HepG2 (cell line): ENCODE results near the gene C10orf143. TPM values are rescaled to one million over a fixed set of nuclear protein-coding genes. Genes with fewer than 3 reads are reported as not detected.

ENCODE experiments used
- AKAP8 ChIP-seq: sonication (generic); formaldehyde crosslinking; IDR thresholded peaks from 2 replicates; pipeline ENCODE4 v1.5.1; 2020; ENCODE audit warnings: mild to moderate bottlenecking, missing genetic modification reagents
- KLF6 ChIP-seq: IDR thresholded peaks from 2 replicates; pipeline ENCODE4 v1.8.0; 2016; ENCODE audit warnings: missing biosample characterization, missing genetic modification reagents
- MAFF ChIP-seq: IDR thresholded peaks from 2 replicates; pipeline ENCODE4 v1.6.1; 2011; ENCODE audit warnings: low read depth, low read length, improper control_type of control experiment
- NAIF1 ChIP-seq: sonication (generic); formaldehyde crosslinking; IDR thresholded peaks from 2 replicates; pipeline ENCODE4 v1.5.0; 2020; ENCODE audit warnings: mild to moderate bottlenecking, missing genetic modification reagents, borderline replicate concordance
- RCOR2 ChIP-seq: IDR thresholded peaks from 2 replicates; pipeline ENCODE4 v1.6.1; 2016; ENCODE audit warnings: missing biosample characterization, missing genetic modification reagents
- SRSF9 ChIP-seq: fragments of 200-400 bp; formaldehyde crosslinking; IDR thresholded peaks from 2 replicates; pipeline ENCODE4 v1.6.1; 2018; ENCODE audit warnings: borderline replicate concordance, mild to moderate bottlenecking, low read depth, low read length; ENCODE audit not compliant: insufficient read depth, poor library complexity, severe bottlenecking
- ZBTB1 ChIP-seq: sonication (generic); formaldehyde crosslinking; IDR thresholded peaks from 2 replicates; pipeline ENCODE4 v1.4.0; 2020; ENCODE audit warnings: missing genetic modification reagents, borderline replicate concordance
- ZBTB26 ChIP-seq: IDR thresholded peaks from 2 replicates; pipeline ENCODE4 v1.6.1; 2016; ENCODE audit warnings: missing compliant biosample characterization, missing genetic modification reagents, borderline replicate concordance
- ZMYM3 ChIP-seq: sonication (generic); formaldehyde crosslinking; IDR thresholded peaks from 2 replicates; pipeline ENCODE4 v1.5.1; 2020; ENCODE audit warnings: mild to moderate bottlenecking, missing genetic modification reagents
- ZNF121 ChIP-seq: sonication (generic); formaldehyde crosslinking; IDR thresholded peaks from 2 replicates; pipeline ENCODE4 v1.5.0; 2020; ENCODE audit warnings: mild to moderate bottlenecking, missing genetic modification reagents
- ZNF205 ChIP-seq: IDR thresholded peaks from 2 replicates; pipeline ENCODE4 v1.6.1; 2018; ENCODE audit warnings: missing biosample characterization, missing genetic modification reagents
- ZNF670 ChIP-seq: sonication (generic); formaldehyde crosslinking; IDR thresholded peaks from 2 replicates; pipeline ENCODE4 v1.8.0; 2022; ENCODE audit warnings: mild to moderate bottlenecking, missing genetic modification reagents, borderline replicate concordance
- ZNF704 ChIP-seq: sonication (generic); formaldehyde crosslinking; IDR thresholded peaks from 2 replicates; pipeline ENCODE4 v1.8.1; 2023; ENCODE audit warnings: mild to moderate bottlenecking, inconsistent platforms, moderate library complexity, missing genetic modification reagents, borderline replicate concordance
- polyA plus RNA-seq, 8 experiments: library from polyadenylated mRNA; depleted of rRNA in 3 of 8; stranded (reverse) in 7 of 8; unstranded in 1 of 8; fragments of >200 nt; fragmentation: Illumina TruSeq in 4 of 8; extraction: Trizol in 4 of 8; gene quantifications; 2 replicates each; pipeline versions ENCODE4 v1.2.1 to v1.2.3, GENCODE V29; 2011 to 2016; ENCODE audit warnings: low read depth in 4 of 8, missing spikeins in 1 of 8, mixed read lengths in 1 of 8; ENCODE audit not compliant: insufficient read depth in 1 of 8
- total RNA-seq, 5 experiments: library from RNA; depleted of rRNA; stranded (reverse); fragments of >200 nt; fragmentation: Illumina TruSeq; extraction: Trizol; gene quantifications; 2 replicates each; pipeline ENCODE4 v1.2.3, GENCODE V29; 2016; ENCODE audit warnings: low read depth in 1 of 5
- TF ChIP-seq, protein P1 (sequence below): sonication (generic); formaldehyde crosslinking; IDR thresholded peaks from 2 replicates; pipeline ENCODE4 v1.5.0; 2020; ENCODE audit warnings: mild to moderate bottlenecking, missing genetic modification reagents
- TF ChIP-seq, protein P2 (sequence below): sonication (generic); formaldehyde crosslinking; IDR thresholded peaks from 2 replicates; pipeline ENCODE4 v1.5.1; 2020; ENCODE audit warnings: mild to moderate bottlenecking, missing genetic modification reagents, borderline replicate concordance
- TF ChIP-seq, protein P3 (sequence below): sonication (generic); formaldehyde crosslinking; IDR thresholded peaks from 2 replicates; pipeline ENCODE4 v1.4.0; 2020; ENCODE audit warnings: mild to moderate bottlenecking, missing genetic modification reagents

The C10orf143 gene
- total and polyA plus RNA-seq, 2 of the 13 experiments (the other 11 are each of a cell fraction or from before 2014, with no cell fraction given) = 0.21 to 0.91 TPM

DNA sequence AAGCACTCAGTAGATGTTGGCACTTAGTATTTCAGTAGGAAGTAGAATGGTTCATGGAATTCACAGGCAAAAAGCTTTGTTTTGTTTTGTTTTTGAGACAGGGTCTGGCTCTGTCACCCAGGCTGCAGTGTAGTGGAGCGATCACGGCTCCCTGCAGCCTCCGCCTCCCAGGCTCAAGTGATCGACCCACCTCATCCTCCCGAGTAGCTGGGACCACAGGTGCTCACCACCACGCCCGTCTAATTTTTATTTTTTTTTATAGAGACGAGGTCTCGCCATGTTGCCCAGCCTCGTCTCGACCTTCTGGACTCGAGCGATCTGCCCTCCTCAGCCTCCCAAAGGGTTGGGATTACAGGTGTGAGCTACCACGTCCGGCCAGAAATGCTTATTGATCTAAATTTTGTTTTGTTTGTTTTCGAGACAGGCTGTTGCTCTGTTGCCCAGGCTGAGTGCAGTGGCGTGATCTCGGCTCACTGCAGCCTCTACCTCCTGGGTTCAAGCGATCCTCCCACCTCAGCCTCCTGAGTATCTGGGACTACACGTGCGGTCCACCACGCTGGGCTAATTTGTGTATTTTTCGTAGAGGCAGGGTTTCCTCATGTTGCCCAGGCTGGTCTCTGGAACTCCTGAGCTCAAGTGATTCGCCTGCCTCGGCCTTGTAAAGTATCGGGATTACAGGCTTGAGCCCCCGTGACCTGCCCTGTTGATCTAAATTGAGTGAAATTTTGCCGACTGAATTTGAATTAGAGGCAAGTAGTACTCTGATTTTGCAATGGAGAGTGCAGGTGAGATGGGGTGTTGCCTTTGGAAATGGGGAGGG, 27.2 kb upstream of the C10orf143 start (continued):
- TF ChIP-seq ZNF121 (peak; percentile 10; the same call in 1 of the 2 replicates), NAIF1 (CRISPR knock-in tag) (no peak), AKAP8 (CRISPR knock-in tag) (no peak), ZNF670 (CRISPR knock-in tag) (no peak), ZMYM3 (CRISPR knock-in tag) (peak; percentile 90), SRSF9 (no peak), MAFF (no peak), ZBTB1 (no peak), ZBTB26 (no peak), ZNF205 (no peak), RCOR2 (CRISPR knock-in tag) (no peak), ZNF704 (no peak), KLF6 (CRISPR knock-in tag) (no peak)
- TF ChIP-seq, protein P1, sequence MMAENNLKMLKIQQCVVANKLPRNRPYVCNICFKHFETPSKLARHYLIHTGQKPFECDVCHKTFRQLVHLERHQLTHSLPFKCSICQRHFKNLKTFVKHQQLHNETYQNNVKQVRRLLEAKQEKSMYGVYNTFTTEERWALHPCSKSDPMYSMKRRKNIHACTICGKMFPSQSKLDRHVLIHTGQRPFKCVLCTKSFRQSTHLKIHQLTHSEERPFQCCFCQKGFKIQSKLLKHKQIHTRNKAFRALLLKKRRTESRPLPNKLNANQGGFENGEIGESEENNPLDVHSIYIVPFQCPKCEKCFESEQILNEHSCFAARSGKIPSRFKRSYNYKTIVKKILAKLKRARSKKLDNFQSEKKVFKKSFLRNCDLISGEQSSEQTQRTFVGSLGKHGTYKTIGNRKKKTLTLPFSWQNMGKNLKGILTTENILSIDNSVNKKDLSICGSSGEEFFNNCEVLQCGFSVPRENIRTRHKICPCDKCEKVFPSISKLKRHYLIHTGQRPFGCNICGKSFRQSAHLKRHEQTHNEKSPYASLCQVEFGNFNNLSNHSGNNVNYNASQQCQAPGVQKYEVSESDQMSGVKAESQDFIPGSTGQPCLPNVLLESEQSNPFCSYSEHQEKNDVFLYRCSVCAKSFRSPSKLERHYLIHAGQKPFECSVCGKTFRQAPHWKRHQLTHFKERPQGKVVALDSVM (CRISPR knock-in tag) = peak; percentile 99
- TF ChIP-seq, protein P2, sequence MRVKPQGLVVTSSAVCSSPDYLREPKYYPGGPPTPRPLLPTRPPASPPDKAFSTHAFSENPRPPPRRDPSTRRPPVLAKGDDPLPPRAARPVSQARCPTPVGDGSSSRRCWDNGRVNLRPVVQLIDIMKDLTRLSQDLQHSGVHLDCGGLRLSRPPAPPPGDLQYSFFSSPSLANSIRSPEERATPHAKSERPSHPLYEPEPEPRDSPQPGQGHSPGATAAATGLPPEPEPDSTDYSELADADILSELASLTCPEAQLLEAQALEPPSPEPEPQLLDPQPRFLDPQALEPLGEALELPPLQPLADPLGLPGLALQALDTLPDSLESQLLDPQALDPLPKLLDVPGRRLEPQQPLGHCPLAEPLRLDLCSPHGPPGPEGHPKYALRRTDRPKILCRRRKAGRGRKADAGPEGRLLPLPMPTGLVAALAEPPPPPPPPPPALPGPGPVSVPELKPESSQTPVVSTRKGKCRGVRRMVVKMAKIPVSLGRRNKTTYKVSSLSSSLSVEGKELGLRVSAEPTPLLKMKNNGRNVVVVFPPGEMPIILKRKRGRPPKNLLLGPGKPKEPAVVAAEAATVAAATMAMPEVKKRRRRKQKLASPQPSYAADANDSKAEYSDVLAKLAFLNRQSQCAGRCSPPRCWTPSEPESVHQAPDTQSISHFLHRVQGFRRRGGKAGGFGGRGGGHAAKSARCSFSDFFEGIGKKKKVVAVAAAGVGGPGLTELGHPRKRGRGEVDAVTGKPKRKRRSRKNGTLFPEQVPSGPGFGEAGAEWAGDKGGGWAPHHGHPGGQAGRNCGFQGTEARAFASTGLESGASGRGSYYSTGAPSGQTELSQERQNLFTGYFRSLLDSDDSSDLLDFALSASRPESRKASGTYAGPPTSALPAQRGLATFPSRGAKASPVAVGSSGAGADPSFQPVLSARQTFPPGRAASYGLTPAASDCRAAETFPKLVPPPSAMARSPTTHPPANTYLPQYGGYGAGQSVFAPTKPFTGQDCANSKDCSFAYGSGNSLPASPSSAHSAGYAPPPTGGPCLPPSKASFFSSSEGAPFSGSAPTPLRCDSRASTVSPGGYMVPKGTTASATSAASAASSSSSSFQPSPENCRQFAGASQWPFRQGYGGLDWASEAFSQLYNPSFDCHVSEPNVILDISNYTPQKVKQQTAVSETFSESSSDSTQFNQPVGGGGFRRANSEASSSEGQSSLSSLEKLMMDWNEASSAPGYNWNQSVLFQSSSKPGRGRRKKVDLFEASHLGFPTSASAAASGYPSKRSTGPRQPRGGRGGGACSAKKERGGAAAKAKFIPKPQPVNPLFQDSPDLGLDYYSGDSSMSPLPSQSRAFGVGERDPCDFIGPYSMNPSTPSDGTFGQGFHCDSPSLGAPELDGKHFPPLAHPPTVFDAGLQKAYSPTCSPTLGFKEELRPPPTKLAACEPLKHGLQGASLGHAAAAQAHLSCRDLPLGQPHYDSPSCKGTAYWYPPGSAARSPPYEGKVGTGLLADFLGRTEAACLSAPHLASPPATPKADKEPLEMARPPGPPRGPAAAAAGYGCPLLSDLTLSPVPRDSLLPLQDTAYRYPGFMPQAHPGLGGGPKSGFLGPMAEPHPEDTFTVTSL (CRISPR knock-in tag) = no peak
- TF ChIP-seq, protein P3, sequence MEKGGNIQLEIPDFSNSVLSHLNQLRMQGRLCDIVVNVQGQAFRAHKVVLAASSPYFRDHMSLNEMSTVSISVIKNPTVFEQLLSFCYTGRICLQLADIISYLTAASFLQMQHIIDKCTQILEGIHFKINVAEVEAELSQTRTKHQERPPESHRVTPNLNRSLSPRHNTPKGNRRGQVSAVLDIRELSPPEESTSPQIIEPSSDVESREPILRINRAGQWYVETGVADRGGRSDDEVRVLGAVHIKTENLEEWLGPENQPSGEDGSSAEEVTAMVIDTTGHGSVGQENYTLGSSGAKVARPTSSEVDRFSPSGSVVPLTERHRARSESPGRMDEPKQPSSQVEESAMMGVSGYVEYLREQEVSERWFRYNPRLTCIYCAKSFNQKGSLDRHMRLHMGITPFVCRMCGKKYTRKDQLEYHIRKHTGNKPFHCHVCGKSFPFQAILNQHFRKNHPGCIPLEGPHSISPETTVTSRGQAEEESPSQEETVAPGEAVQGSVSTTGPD (CRISPR knock-in tag) = no peak
